Activated T-helper 1 cell treated with anti-CD3 and anti-CD28 coated beads, Interleukin-2, amount 50 U/mL, for 16 hours (primary cell): Measurements from ENCODE around the gene MOCS2.

Source experiments
- DNase-seq, 2 donors: peaks; one replicate each; pipeline ENCODE4 v3.0.0-alpha.2; 2020; ENCODE audit warnings: low read depth in 1 of 2, low spot score in 1 of 2

The MOCS2 gene

DNA sequence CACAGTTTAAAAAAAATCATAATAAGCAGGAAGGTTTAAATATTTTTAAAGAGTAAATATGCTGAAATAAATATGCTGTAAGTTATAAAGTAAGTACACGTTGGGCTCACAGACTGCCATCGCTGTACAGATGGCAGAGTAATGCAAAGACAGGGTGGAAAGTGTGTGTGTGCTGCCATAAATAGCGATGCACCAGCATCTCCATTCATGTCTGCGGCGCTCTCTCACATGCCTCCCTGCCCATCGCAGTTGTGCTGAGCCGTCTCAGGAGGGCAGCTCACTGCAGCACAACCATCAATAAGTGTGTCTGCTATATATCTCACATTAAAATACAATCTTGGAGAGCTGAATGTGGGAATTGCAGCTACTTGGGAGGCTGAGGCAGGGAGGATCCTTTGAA, 14.3 kb downstream of the MOCS2 start:
- DNase-seq, result no peak

DNA sequence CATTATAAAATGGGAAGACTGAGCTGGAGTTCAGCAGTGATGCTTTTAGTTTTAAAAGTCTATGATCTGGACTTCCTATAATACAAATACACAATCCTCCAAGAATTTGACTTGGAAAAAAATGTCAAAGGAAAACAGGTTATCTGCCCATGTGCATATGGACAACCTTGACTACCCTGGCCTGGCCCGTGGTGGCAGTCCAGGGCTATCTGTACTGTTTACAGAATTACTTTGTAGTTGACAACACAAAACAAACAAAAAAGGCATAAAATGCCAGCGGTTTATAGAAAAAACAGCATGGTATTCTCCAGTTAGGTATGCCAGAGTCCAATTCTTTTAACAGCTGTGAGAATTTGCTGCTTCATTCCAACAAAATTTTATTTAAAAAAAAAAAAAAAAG, 17.3 kb downstream of the MOCS2 start:
- no peak for DNase-seq

DNA sequence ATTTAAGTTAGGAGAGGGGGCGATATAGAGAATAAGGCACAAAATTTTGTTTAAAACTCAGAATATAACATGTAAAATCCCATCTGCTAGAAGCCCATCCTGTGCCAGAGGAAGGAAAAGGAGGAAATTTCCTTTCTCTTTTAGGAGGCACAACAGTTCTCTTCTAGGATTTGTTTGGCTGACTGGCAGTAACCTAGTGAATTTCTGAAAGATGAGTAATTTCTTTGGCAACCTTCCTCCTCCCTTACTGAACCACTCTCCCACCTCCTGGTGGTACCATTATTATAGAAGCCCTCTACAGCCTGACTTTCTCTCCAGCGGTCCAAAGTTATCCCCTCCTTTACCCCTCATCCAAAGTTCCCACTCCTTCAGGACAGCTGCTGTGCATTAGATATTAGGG, 18.3 kb downstream of the MOCS2 start:
- no peak for DNase-seq

DNA sequence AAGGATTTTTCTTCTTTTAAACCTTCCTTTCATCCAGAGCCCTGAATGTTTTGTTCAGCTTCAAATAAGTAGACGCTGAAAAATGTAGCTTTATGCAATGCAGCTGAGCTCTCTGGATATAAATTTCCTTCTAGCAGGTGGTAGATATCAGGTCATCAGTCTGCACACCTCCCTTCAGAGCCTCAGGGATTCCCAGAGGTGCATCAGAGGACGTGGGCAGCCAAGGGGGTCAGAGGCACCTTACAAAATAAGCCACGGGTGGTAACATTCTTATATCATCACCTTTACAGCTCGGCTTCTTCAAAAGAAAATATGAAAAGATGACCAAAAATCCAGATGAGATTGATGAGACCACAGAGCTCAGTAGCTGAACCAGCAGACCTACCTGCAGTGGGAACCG, 19.3 kb downstream of the MOCS2 start:
- DNase-seq, result no peak

- DNase-seq, result no peak
Observed at GRCh38 chr5:53089481-53089991, 20.0 kb downstream of the MOCS2 start.

DNA sequence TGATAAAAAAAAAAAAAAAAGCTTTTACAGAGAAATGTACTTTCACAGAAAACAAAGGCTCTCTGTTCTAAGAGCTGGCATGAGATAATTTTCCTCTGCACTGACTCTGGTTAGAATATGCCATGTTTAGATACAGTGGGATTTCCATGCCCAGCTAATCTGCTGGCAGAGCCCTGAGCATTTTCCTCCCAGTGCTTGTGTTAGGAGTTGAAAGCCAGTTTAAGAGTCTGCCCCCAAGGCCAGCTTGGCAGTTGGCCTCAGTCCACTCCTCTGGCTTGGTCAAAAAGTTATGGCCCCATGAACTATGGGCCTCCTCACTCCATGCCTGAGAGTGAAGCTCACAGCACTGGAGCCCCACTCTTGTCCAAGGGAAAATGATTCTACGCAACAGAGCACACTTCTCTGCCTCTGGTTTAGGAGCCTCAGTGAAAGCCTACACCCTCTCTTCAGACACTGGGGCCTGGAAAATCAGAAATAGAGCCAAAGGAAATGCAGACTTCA, 21.9 kb downstream of the MOCS2 start:
- no peak for DNase-seq

DNA sequence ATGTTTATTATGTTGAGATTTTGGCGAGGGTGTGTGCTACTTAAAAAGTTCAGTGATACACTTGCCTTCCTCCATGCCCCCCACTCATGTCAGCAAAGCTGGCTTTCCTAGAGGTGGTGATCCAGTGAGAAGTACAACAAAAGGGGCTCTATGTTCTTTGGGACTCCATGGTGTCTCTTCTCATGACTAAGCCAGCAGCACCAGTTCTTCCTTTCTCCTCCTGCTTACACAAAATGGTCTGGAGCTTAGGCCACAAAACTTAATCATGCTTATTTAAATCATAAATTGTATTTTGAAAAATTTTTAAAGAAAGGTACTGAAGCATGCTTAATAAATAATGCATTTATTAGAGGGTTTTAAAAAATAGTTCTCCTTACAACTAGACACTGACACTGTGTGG, 22.4 kb downstream of the MOCS2 start:
- DNase-seq, result no peak

- DNase-seq, result no peak
Observed at GRCh38 chr5:53084546-53085255, 24.9 kb downstream of the MOCS2 start.

DNA sequence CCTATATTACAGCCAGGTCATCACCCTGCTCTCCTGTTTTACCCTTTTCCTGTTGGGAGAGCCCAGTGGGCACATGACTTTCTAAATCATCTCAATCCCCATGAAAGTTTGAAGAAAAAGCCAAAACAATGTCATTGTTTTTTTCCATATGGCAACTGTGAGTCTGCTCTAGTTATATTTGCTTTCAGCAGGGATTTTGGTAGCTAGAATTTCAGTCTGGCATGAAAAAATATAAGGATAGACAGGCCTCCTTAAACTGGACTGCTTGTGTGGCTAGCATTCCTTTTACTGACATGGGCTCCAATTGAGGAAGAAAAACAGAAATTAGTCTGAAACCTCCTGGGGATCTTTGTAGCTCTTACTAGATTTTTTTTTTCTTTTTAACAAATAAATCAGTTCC, 25.6 kb downstream of the MOCS2 start:
- DNase-seq, result no peak

- no peak for DNase-seq
Observed at GRCh38 chr5:53080271-53080670, 29.3 kb downstream of the MOCS2 start.

DNA sequence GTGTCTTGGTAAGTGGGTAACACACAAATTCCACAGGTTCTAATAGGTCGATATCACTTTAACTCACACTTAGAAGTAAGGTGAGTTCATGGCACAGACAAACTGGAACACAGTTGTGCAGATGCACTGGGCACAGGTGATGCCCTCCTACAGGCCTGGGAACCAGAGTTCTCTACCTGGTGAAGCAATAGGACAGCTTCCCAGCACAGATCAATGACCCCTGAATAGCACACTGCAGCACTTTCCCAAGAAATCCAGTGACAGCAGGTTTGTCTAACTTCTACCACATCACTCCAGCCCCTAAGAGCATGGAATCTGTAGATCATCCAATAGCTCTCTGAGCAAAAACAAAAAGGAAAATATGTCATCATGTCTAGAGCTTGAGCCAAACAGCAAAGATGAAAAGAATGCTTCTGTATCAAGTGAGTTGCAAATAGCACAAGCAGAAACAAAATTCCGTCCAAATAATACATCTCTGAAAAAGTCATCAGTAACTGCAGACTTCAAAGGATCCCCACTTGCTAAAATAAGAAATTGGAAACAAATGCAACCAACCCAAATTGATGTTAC, 33.5 kb downstream of the MOCS2 start:
- no peak for DNase-seq

GRCh38 chr5:53073348-53073747, 36.2 kb downstream of the MOCS2 start:
- DNase-seq, result no peak

GRCh38 chr5:53071738-53072137, 37.8 kb downstream of the MOCS2 start:
- no peak for DNase-seq

GRCh38 chr5:53071298-53071697, 38.3 kb downstream of the MOCS2 start:
- DNase-seq, result no peak

DNA sequence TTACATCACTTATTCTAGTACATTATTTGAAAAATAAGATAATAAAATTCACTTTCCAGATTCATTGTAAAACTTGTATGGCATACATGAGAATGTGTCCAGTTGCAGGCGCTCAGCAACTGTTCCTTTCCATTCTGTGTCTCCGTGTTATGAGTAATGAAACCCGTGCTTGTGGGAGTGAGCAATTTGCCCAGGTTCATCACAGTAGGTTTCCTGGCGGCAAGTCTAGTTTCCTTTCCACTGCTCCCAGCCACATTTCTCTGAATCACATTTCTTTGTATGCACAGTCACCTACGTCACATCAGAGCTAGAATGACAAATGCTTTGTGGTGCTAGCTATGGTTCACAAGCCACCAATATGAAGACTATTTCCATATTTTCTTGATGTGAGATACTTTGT, 39.9 kb downstream of the MOCS2 start:
- DNase-seq, result peak in 1 of 2 donors; percentile 22

DNA sequence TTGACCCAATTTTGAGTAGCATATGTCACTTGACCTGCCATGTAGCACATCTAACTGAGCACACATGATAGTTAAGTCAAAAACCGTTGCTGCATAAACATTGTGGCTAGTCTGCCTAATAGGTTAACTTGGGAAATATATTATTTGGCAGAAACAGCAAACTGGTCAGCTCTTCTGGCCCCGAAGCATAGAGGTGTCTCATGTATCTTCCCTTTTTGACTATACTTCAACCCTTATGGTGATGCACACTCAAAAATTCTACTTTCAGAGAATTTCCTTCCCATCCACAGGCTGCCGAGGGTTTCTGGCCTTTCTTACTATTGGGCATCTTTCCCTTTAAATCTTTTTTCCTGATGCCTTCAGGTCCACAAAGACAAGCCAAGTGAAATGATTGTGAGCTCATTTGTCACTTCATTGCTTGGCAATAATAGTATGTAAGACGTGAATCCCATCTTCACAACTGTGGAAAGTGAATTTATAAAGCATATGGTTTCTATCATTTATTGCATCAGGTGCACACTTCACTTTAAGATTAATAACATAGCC, 41.2 kb downstream of the MOCS2 start:
- no peak for DNase-seq

DNA sequence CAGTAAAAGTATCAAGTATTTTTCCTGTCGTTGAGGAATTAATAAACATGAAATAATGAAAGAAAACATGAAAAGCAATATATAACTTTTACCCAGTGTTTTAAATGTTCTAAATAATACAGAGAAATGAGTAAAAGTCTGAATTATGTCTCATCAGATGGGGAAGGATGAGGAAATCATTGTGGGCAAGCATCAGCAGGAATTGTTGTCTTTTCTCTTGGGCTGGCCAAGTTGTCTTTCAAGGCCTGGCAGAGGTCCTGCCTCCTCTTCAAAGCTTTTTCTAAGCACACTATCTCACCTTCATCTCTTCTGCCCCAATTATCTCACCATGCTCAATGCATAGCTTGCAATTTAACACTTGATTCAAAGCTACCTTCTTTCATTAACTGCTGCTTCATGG, 41.9 kb downstream of the MOCS2 start:
- DNase-seq, result no peak

- DNase-seq, result no peak
Observed at GRCh38 chr5:53066088-53066487, 43.5 kb downstream of the MOCS2 start.

GRCh38 chr5:53063791-53064190, 45.8 kb downstream of the MOCS2 start:
- no peak for DNase-seq

- no peak for DNase-seq
Observed at GRCh38 chr5:53063176-53063575, 46.4 kb downstream of the MOCS2 start.

DNA sequence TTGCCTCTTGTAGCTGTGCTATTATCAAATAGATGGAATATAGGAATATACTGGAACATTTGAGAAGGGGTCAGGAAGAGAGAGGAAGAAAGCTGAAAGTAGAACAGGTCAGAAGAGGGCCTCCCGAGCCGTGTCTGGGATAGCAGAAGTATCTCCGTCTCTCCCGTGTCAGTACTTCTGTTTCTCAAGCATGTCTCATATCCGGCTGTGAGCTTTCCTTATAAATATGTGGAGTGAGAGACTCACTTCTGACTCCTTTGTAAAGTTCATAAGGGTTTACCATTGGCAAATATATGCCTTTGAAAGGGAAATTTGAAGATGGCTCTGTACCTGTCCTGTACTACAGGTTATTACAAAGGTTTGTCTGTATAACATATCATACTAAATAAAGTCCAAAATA, 50.3 kb downstream of the MOCS2 start:
- no peak for DNase-seq

DNA sequence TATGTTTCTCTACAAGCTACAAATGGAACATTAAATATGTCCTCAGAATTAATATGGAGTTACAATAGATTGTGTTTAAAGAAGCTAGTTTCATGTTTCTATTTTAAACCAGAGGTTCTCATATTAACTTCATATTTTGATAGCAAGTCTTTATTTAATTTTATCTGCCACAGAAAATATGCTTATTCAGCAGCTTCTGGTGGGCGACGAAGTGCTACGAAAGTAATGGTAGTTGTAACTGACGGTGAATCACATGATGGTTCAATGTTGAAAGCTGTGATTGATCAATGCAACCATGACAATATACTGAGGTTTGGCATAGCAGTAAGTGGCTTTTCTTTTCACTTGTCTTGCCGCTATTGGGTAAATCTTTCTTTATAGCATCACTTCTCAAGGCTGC, 54.2 kb downstream of the MOCS2 start:
- no peak for DNase-seq

- DNase-seq, result no peak
Observed at GRCh38 chr5:53053364-53053763, 56.2 kb downstream of the MOCS2 start.
